NCI-H526 treated with DMSO at 0.1 percent for 48 hours (cell line): ENCODE data around the gene CST3.
"Not testable (repeated sequence)": the region's sequence is repeated elsewhere in the genome, so short reads cannot be mapped to it uniquely, and the experiment has no call there.

Source experiments
- DNase-seq: peaks from one replicate; lab custom pipeline; 2025; lab: John Stamatoyannopoulos, UW

Gene CST3, protein sequence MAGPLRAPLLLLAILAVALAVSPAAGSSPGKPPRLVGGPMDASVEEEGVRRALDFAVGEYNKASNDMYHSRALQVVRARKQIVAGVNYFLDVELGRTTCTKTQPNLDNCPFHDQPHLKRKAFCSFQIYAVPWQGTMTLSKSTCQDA

DNA sequence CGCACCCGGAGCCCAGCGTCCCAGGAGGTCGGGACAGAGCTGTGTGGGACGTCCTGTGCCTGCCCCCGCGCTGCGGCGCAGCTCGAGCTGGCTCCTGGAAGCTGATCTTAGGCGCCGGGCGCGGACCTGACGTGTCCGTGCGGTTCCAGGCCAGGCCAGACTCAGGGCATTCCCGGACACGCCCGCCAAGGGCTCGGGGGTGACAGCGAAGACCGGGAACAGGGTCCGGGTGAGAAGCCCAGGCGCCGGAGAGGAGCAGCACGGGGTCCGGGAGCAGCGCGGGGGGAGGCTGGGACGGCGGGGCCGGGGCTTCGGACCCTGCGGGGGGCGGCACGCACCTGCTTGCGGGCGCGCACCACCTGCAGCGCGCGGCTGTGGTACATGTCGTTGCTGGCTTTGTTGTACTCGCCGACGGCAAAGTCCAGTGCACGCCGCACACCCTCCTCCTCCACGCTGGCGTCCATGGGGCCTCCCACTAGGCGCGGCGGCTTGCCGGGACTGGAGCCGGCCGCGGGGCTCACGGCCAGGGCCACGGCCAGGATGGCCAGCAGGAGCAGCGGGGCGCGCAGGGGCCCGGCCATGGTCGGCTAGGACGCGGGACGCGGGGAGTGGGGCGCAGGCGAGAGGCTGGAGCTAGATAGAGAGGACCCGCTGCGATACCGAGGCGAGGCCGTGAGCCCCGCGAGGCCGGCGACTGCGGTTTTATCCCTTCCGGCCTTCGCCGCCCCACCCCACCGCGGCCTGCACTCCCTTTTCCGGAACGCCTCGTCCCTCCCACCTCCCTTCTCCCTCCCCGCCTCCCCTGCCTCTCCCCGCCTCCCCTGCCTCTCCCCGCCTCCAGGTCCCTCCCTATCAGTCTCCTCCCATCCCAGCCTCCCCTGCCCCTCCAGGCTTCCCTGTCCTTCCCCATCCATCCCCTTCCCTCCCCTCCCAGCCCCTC lies at the start of gene CST3:
CST3 (minus strand) TSS at position 674 of the 940 bp plus-strand sequence; CDS start at position 581, 93 bp downstream.
- DNase-seq: peak; percentile 66

DNA sequence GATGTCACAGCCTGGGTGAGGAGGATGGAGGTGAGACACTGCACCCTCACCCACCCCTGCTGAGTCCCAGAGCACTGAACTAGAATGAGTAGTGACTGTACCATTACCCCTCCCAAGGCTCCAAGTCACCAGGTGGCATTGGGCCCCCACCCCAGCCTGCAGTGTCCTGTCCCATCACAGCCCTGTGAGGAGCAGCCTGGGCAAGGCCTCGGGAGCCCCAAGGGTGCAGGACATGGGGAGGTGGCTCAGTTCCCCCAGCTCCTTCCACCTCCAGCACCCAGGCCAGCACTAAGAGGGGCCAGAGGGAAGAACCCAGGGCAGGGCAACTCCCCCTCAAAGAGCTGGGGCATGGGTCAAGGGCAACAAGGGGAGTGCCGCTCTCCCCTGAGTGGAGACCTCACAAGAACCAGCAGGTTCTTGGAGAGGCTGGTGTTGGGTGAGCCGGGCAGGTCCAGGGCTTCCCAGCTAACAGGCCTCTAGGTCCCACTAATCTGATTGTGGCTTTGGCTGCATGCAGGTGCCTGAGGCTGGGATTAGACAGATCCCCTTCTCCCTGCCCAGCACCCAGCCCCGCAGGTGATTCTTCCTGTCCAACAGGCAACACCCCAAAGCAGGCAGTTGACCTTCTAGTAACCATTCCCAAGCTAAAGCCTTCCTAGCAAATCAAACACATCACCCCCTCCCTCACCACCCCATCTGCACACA lies 48.4 kb upstream of the CST3 start:
- DNase-seq: no peak

DNA sequence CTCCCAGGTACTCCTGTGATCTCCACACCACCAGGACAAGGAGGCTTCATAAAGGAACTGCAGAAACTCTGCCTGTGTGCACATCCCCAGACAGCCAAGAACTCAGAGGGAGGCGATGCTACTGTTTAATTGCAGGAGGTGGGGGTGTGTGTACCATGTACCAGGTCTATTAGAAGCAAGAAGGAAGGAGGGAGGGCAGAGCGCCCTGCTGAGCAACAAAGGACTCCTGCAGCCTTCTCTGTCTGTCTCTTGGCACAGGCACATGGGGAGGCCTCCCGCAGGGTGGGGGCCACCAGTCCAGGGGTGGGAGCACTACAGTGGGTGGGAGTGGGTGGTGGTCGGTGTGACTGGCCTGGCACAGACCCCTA lies 47.8 kb upstream of the CST3 start:
- not testable (repeated sequence) for DNase-seq

DNA sequence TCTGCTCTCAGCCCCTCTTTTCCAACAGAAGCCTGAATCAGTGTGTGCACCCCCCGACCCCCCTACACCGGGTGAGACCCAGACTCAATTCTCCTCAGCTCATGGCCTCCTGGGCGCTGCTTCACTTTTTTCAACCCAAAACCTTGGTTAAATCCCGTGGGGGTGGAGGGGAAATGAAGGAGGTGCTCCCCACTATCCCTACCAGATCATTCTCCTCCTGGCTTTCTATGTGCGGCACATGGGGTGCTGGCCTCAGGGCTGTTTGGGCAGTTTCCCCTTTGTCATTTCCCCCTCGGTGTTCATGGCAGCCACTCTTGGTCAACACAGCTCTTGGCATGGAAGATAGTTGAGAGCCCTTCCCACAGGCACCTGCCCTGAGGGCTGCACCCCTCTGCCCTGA lies 46.5 kb upstream of the CST3 start:
- no peak for DNase-seq

DNA sequence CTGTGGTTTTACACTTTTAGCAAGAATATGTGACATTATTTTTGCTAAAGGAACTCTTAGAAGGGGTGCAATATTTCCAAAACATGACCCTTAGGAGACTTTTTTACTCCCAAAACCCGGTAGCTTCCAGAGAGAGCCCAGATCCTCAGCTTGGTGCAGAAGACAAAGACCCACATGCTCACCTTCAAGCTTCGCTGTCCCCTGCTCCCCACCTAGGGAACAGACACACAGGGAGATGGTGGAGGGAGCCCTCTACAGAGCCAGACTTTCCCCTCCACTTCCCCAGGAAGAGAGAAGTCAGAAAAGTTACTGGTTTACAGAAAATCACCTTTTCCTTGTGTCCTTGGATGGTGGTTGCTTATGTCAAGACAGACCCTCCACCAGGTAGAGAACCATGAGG lies 46.1 kb upstream of the CST3 start:
- no peak for DNase-seq

DNA sequence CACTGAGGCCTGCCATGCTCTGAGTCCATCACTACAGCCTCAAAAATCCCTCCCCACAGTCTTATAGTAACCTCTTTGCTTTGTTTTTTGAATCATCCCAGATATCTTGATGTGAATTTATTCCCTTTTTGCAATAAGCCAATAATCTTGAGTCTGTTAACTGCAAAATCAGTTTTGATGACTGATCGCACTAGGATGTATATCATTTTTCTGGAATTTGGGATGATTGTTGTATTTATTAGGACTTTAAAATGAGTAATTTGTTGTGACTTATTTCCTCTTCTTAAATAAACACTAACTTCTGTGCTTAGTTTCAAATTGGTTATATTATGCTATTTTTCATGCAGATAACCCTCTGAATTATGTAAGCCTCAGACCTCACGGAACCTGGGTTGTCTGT lies 45.5 kb upstream of the CST3 start:
- DNase-seq: no peak

DNA sequence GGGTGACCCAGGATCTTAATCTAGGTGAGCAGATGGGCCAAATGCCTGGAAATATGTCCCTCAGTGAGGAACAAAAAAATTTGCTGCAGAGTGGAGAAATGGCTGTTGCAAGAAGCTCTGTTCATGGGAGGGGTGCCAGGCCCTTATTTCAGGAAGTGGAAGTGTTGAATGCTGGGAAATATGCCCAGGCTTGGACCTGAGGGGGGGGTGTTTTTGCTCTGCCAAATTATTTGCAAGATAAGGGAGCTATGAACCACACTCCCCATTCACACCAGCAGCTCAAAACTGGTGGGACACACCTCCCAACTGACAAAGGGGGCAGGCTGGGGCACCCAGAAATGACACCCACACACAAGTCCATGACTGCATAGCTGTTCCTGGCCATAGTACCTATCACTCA lies 42.4 kb upstream of the CST3 start:
- no peak for DNase-seq

DNA sequence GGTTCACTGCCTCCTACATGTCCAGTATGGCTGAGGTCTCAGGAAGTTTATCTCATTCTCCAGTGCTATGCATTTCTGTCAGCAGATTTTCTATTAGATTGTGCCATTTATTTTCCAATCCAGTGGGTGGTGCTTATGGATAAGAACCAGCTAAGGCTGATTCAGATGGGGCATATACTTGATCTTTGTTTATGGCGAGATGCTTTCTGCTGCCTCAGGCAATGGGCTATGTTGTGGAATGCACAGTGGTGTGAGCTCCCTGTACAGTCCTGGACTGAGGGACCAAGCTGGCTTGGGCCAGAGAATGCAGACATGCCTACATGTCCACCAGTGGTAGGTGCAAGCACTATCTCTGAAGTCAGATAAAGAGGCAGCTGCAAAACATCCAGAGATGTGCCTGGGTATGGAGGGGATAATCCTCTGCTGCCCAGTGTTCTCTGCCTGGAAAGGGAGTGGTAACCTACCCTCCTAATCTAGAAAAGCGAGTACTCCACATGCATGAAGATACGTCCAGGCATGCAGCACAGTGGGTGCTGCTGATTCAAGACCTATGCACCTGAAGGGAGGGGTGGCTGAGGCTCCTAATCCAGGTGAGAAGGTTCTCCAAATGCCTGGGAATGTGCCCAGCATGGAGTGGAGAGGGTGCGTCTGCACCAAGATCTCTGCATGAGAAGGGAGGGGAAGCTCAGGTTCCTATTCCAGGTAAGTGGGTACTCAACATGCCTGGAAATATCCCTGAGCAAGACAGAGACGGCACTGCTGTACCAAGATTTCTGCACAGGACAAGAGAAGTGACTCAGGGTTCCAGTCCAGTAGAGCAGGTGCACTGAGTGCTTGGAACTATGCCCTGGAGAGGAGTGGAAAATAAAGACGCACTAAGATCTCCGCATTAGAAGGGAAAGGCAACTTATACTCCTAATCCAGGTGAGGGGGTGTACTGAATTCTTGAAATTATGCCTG lies 41.7 kb upstream of the CST3 start:
- DNase-seq: no peak

DNA sequence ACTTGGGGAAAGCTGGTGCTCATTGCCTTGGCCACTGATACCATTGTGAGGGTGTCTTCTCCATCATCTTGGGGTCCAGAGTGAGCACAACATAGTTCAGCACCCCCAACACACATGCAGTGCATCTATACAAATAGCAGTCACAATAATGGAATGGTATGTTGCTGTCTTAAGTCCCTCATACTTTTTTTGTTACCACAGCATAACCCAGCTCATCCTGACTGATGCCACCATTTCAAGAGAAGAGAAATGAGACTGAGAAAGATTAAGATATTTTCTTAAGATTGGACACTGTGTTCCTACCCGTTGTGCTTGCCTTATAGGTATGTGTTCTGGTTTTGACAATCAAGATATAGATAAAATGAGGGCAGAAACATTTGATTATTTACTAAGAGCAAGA lies 35.5 kb upstream of the CST3 start:
- no peak for DNase-seq

DNA sequence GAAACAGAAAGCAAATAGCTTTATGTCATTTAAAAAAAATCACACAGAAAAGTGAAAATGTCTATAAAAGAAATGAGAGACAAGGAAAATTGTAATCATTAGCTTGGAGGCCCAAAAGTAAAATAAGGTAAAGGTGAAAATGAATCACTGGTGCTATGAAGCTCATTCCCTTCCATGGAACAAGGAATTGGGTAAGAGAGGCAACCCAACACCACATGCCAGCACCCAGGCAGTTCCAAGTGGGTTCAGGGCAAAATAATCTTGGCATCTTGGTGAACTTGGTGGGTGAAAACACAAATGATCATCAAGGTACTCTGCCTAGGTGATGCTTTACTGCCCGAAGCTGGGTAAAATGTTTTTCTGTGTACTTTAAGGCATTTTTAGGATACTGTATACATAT lies 34.4 kb upstream of the CST3 start:
- DNase-seq: no peak

DNA sequence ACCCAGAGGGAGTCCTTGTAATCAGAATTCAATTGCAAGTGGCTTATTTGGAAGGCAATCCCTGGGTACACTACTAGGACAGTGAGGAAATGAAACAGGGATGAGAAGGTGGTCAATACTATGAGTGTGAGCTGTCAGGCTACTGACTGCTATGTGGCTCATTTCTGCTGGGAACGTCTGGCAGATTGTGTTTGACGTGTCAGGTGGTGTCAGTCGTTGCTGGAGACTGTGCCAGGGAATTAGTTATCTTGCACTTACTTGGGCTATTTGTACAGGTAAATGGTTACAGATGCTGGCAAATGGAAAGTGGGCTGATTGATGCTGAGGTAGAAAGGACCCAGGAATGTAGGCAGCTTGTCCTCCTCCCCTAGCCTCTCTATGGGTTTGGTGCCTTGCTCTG lies 33.7 kb upstream of the CST3 start:
- no peak for DNase-seq

DNA sequence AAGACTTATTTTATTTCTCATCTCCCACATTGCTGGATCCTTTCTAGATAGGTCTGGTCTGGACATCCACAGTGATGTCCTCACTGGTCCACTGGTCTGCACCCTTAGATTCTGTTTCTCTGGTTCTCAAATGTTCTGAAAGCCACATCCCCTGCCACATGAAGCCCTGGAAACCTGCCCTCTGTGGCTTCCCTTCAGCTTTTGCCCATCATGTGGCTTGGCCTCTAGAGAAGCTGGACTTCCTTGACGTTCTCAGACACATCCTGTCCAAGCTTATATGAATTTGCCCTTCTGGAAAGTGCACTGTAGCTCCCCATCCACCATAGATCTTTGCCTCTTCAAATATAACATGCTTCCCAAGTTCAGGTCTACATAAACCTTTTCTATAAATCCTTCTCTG lies 32.6 kb upstream of the CST3 start:
- no peak for DNase-seq

DNA sequence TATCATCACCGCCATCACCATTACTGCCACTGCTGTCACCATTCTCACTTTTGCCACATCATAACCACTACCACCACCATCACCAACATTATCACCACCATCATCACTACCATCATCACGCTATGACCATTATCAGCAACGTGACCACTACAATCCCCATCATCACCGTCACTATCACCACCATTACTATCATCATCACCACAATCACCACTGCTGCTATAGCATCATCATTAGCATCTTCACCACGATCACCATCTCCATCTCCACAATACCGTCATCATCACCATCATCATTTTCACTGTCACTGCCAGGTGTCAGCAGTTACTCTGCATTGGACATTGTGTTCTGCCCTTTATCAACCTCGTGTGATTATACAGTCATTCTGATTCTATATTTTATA lies 32.1 kb upstream of the CST3 start:
- DNase-seq: no peak

DNA sequence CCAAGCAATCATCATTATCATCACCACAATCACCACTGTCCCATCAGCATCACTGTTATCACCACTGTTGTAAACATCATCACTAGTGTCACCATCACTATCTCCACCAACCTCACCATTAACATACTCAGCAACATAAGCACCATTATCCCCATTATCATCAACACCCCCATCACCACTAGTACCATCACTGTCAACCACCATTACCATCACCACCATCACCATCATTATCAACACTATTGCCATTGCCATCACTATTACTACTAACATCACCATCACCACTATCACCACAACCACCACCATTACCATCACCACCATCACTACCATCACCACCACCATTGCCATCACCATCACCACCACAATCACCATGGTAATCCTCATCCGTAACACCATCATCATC lies 31.6 kb upstream of the CST3 start:
- DNase-seq: no peak

DNA sequence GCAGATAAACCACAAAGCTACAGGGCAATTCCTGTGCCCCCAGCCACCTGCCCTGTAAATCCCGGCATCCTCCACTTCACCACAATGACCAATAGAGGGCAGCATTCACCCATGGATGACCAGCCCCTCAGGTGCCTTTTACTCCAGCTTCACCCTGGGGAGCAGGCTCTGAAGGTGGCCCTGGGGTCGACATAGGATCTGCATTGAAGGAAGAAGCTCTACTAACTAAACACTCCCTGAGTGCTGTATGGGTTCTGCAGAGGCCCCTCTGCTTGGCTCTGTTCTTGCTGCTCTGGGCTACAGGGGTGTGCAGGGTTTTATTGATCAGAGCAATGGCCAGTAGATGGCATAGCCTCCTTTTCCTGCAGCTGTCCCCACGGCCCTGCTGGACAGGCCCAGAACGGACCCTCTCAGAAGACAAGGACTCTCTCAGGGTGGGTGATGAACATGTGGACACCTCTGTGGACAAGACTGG lies 30.8 kb upstream of the CST3 start:
- DNase-seq: peak; percentile 35

DNA sequence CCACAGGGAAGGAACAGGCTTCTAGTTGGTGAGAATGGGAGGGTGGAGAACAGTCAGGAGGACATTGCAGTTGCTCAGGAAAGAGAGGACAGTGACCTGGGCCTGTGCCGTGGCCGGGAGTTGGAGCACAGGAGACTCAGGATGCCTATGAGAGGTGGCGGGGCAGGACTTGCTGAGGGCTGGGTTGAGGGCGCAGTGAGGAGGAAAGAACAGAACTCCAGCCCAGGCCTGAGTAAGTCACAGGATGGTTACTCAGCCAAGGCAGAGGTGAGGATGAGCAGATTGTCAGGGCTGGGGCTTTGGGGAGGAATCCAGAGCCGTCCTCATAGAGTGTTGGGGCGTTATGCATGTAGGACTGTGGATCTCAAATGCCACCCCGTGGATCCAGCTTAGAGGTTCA lies 29.9 kb upstream of the CST3 start:
- DNase-seq: no peak

DNA sequence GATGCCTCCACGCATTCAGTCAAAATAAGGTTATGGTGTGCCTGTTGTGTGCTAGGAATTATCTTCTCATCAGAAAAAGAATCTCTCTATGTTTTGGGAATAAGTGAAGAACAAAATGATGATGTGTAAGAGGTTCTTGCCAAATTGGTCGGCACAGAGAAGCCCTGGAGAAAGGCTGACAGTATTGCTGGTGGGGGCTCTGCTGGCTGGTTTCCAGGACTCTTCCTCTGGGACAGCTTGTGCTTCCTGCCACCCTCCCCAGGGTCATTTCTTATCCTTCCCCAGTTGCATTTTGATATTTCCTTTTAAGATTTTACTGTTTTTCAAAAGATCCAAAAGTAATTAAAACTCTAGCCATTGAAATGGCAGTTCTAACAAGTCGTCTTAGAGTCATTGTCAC lies 28.9 kb upstream of the CST3 start:
- DNase-seq: no peak

DNA sequence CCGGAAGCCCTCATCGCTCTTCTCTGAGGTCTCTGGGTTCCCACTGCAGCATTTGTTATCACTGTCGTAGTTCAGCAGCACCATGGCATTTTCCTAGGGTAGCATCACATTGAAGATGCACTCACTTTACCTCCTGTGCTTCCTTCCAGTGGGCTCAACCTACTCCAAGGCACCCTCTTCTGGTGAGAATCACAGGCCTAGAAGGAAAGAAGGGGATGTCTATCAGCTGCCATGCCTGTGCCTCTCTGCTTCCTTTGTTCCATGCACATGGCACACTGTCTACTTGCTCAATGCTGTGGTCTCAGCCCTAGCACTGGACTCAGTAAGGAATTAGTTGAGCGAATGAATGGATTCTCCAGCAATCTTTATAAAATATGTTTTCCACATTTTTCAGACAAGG lies 28.4 kb upstream of the CST3 start:
- no peak for DNase-seq

DNA sequence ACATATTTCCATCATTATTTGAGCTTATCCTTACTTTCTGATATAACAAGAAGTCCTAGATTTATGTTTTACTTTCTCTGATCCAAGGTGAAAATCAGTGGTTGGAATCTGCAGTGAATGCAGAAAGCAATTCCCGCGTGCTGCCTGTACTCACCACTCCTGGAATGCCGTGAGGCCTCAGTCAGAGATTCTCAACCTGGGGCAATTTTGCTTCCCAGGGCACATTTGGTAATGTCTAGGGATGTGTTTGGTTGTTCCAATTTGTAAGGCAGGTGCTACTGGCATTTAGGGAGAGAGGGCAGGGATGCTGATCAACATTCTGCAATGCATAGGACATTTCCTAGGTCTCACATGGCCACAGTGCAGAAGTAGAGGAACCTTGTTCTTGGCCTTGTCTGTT lies 27.2 kb upstream of the CST3 start:
- no peak for DNase-seq

DNA sequence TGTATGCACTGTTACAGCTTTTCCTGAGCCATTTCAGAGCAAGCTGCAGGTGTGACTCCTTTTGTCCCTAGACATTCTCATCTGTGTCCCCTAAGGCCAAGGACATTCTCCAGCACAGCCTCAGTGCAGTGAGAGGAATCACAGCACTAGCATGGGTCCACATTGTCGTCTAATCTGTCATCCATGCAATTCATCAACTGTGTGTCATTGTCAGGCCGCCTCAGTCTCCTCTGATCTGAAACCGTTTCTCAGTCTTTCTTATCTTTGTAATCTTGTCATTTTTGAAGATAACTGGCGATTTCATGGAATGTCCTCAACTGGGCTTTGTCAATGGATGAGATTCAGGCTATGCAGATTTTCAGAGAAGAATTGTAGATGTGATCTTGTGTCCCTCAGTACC lies 26.3 kb upstream of the CST3 start:
- DNase-seq: not testable (repeated sequence)

DNA sequence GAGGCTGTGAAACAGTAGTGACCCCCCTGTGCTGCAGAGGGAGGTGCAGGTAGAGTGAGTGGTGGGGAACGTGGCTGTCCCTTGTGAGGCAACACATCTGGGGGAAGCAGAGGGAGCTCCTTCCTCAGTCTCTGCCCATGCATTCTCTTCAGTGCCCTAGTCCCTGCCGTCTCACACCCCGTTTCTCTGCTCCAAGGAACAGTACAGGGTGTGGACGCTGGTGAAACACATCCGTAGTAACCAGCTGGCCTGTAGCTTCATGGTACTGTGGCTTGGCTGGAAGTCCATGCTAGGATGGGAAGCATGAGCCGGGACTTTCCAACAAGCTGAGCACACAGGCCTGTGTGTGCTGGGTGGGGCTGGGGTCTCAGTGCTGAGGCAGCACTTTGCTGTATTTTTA lies 25.4 kb upstream of the CST3 start:
- DNase-seq: no peak
